Measurements from ENCODE around the gene HAND2. TPM values are rescaled to one million over a fixed set of nuclear protein-coding genes. Genes with fewer than 3 reads are reported as not detected.
A peak's percentile ranks its signal among the peaks of the same experiment; 100 is the strongest.

HAND2 gene
- total RNA-seq, 2 donors from 2014 or later, result 86.3 to 108 TPM

DNA sequence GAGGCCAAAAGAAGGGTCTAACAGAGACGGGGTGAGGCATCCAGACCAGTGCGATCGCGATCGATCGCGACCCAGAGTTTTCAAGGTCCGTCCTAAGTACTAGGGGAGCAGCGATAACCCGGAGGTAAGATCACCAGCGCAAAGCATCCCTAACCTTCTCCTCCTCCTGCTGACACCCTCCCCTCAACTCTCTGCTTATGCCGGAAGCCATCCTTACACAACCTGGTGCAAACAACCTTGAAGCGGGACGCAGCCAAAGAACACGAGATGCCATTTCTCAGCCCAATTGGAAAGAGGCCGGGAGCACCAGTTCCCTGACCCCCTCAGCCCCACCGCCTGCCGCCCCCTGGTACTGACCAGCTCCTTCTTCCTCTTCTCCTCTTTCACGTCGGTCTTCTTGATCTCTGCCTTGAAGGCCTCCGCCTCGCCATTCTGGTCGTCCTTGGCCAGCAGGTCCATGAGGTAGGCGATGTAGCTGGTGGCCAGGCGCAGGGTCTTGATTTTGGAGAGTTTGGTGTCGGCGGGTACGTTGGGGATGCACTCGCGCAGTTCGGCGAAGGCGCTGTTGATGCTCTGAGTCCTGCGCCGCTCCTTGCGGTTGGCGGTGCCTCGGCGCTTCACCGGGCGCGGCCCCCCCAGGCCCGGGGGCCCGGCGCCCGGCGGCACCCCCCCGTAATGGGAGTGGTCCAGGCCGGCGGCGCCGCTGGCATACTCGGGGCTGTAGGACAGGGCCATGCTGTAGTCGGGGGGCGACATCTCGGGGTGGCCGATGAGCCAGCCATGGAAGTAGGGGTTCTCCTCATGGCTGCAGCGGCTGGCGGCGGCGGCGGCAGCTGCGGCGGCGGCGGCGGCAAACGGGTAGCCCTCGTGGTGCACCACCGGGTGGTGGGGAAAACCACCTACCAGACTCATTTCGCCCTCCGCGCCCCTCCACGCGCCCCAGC lies 1.4 kb downstream of the HAND2 start:
- H3K4me1 ChIP-seq, result peaks cover 0 to 9% of the 10 kb centered on the region in 2 donors

DNA sequence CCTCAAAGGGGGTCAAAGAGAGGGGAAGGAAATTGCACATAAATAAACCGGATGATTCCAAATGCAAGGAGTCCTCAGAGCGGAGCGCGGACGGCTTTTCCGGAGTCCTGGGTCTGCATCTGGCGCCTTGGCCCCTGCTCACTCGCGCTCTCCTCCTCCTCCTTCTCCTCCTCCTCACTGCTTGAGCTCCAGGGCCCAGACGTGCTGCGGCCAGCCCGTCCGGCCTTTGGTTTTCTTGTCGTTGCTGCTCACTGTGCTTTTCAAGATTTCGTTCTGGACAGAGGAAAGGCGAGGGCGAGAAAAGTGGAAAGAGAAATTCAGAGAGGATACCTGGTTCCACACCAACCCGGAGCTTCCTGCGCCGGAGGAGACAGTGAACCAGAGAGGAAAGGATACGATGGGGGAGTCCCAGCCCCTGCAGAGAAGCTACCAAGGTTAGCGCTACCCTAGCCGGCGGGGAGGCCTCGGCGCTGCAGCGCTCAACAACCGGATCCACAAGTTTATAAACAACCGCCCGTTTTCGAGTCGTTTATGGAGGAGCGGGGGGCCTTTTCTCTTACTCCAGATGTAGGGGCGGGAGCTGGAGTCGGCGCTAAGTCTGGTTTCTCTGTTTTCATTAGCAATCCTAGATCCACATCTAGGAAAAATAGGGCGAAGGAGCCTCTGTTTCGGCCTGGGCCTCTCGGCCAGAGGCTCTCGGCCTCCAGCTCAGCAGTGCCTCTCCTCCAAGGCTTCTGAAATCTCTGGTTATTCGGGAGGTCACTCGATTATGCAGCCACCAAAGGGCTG lies 2.7 kb downstream of the HAND2 start:
- TF ChIP-seq, protein P1, sequence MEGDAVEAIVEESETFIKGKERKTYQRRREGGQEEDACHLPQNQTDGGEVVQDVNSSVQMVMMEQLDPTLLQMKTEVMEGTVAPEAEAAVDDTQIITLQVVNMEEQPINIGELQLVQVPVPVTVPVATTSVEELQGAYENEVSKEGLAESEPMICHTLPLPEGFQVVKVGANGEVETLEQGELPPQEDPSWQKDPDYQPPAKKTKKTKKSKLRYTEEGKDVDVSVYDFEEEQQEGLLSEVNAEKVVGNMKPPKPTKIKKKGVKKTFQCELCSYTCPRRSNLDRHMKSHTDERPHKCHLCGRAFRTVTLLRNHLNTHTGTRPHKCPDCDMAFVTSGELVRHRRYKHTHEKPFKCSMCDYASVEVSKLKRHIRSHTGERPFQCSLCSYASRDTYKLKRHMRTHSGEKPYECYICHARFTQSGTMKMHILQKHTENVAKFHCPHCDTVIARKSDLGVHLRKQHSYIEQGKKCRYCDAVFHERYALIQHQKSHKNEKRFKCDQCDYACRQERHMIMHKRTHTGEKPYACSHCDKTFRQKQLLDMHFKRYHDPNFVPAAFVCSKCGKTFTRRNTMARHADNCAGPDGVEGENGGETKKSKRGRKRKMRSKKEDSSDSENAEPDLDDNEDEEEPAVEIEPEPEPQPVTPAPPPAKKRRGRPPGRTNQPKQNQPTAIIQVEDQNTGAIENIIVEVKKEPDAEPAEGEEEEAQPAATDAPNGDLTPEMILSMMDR (IDR thresholded peaks at IDR 0.05), result no peak
- no peak for DNase-seq (ENCODE audit: low spot score)
- Histone ChIP-seq H3K27ac (peak overlapping the region; percentile 94 to 97), H3K4me1 (peaks cover 0 to 23% of the 10 kb centered on the region in 2 donors), H3K36me3 (peaks cover 9% of the 10 kb centered on the region), H3K9me3 (no peaks in the 10 kb centered on the region), H3K4me3 (peak overlapping the region; percentile 56 to 76), H3K27me3 (no peaks in the 10 kb centered on the region)

More for the DNA sequence above, 1.4 kb downstream of the HAND2 start:
- TF ChIP-seq, protein P1 (IDR thresholded peaks at IDR 0.05), result no peak
- Histone ChIP-seq H3K4me3 (peak overlapping the region; percentile 56 to 76), H3K36me3 (peaks cover 9% of the 10 kb centered on the region), H3K27me3 (no peaks in the 10 kb centered on the region), H3K27ac (peak overlapping the region; percentile 94 to 97), H3K9me3 (no peaks in the 10 kb centered on the region)
- DNase-seq (ENCODE audit: low spot score), result no peak

DNA sequence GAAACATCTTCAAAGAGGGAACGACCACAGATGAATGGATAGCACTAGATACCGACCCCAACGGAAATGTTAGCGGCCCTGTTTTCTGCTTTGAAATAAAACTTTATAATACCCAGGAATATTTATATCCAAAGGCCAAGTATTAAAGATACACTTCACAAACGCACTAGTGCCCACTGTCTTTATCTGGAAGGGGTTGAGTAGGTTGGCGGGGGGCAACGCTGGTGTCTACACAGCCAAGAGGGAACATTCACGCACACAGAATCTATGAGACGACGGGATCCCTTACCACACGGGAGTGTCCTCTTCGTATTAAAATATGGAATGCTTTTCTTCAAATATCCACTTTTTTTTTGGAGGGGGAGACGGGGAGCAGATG lies 3.3 kb downstream of the HAND2 start:
- H3K27ac ChIP-seq, result peak overlapping the region; percentile 94 to 97
- TF ChIP-seq, protein P1 (IDR thresholded peaks at IDR 0.05), result no peak
- peaks cover 9% of the 10 kb centered on the region for H3K36me3 ChIP-seq
- H3K4me1 ChIP-seq, result peaks cover 0 to 27% of the 10 kb centered on the region in 2 donors
- H3K9me3 ChIP-seq, result no peaks in the 10 kb centered on the region
- no peaks in the 10 kb centered on the region for H3K27me3 ChIP-seq
- peak overlapping the region; percentile 56 to 76 for H3K4me3 ChIP-seq
- no peak for DNase-seq (ENCODE audit: low spot score)

DNA sequence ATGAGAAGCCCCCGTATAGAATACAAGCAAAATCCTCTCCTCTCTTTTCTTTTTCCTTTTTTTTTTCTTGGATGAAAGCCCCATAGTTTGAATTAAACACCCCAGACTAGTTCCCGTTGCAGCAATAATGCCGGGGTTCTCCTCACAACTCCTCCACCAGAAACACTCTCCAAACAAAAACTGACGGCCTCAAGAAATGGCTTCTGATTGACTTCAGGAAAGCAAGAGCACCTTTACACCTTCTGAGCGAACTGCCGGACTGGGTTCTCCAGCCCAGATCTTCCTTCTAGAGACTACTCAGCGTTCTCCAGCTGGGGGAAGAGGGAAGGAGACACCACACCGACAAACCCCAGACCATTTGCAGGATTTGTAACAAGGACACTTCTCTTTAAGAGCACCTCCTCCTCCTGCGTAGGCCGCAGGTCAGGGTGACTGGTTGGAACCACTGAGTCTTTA lies 4.0 kb downstream of the HAND2 start:
- peak overlapping the region; percentile 56 to 76 for H3K4me3 ChIP-seq
- TF ChIP-seq, protein P1 (IDR thresholded peaks at IDR 0.05), result no peak
- DNase-seq (ENCODE audit: low spot score), result no peak
- peaks cover 0 to 33% of the 10 kb centered on the region in 2 donors for H3K4me1 ChIP-seq
- H3K27me3 ChIP-seq, result no peaks in the 10 kb centered on the region
- peak overlapping the region; percentile 94 to 97 for H3K27ac ChIP-seq
- peaks cover 9% of the 10 kb centered on the region for H3K36me3 ChIP-seq
- no peaks in the 10 kb centered on the region for H3K9me3 ChIP-seq

DNA sequence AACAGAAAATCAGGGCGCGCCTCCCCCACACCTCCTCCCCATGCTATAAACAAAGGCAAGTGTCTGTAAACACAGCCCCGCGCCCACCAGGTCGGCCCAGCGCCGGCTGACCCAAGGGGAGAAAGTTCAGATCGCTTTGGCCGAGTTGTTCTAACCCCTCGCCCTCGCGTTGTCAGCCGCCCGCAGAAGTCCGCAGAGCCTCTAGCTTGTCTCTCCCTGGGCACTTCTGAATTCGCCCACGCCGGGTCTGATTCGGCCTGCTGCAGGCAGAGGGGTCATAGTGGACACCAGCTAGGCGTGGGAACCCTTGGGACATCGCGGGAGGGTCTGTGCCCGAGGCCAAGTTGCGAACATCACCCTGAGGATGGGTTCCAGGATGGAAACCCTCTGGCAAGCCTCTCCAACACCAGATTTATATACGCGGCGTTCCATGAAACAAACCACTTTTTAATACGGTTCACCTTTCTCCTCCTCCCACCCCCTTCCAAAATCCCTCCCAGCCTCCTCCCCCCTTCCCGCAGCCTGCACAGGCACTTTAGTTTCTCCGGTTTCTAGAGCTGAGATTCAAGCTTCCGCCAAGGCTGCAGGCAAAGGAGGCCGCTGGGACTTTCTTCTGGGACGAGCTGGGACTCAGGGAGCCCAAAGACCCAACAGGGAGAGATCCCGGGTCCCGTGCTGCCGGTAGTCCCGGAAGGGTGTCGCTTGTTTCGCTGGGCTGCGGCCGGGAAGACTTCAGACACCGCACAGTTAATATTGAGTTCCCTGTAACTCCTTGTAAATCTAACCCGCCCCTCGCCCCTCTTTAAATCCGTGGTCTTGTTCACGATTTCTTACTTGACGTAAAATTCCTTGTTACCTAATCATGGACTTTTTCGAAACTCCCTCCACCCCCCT lies 4.7 kb downstream of the HAND2 start:
- H3K4me1 ChIP-seq, result peaks cover 0 to 33% of the 10 kb centered on the region in 2 donors
- H3K27me3 ChIP-seq, result no peaks in the 10 kb centered on the region
- TF ChIP-seq, protein P1 (IDR thresholded peaks at IDR 0.05), result no peak
- peak overlapping the region; percentile 56 to 76 for H3K4me3 ChIP-seq
- peak overlapping the region; percentile 94 to 97 for H3K27ac ChIP-seq
- no peaks in the 10 kb centered on the region for H3K9me3 ChIP-seq
- H3K36me3 ChIP-seq, result peaks cover 9% of the 10 kb centered on the region
- no peak for DNase-seq (ENCODE audit: low spot score)
